Smooth muscle cell (in vitro differentiated cells): Measurements from ENCODE around the gene NEUROD4. TPM values are rescaled to one million over a fixed set of nuclear protein-coding genes. Genes with fewer than 3 reads are reported as not detected.

Experiments
- DNase-seq: peaks from one replicate; lab custom pipeline; 2025; ENCODE audit not compliant: unreplicated experiment; lab: John Stamatoyannopoulos, UW
- H2AFZ ChIP-seq: fragments of 200-600 bp; sonication (generic); 2 replicates; pipeline ENCODE4 v1.6.0; 2016; ENCODE audit warnings: antibody characterized with exemption, low read depth, mild to moderate bottlenecking
- H3F3A ChIP-seq: fragments of 200-600 bp; sonication (generic); 2 replicates; pipeline ENCODE4 v1.6.0; 2017; ENCODE audit warnings: antibody characterized with exemption, low read depth
- H3K27ac ChIP-seq: fragments of 200-600 bp; sonication (generic); 2 replicates; pipeline ENCODE4 v1.5.1; 2016; ENCODE audit warnings: low read depth, mild to moderate bottlenecking
- H3K27me3 ChIP-seq: fragments of 200-600 bp; sonication (generic); 2 replicates; pipeline ENCODE4 v1.6.1; 2016; ENCODE audit warnings: low read depth, mild to moderate bottlenecking
- H3K36me3 ChIP-seq: fragments of 200-600 bp; sonication (generic); 2 replicates; pipeline ENCODE4 v1.5.1; 2016; ENCODE audit warnings: low read depth
- H3K4me1 ChIP-seq: fragments of 200-600 bp; sonication (generic); 2 replicates; pipeline ENCODE4 v1.5.1; 2016; ENCODE audit warnings: low read depth
- H3K4me2 ChIP-seq: fragments of 200-600 bp; sonication (generic); 2 replicates; pipeline ENCODE4 v1.6.0; 2016; ENCODE audit warnings: mild to moderate bottlenecking
- H3K4me3 ChIP-seq: fragments of 200-600 bp; sonication (generic); 2 replicates; pipeline ENCODE4 v1.5.1; 2016; ENCODE audit warnings: mild to moderate bottlenecking
- H3K79me2 ChIP-seq: fragments of 200-600 bp; sonication (generic); 2 replicates; pipeline ENCODE4 v1.6.0; 2016; ENCODE audit warnings: low read depth, mild to moderate bottlenecking
- H3K9ac ChIP-seq: fragments of 200-600 bp; sonication (generic); 2 replicates; pipeline ENCODE4 v1.6.0; 2016; ENCODE audit warnings: low read depth
- H3K9me3 ChIP-seq: fragments of 200-600 bp; sonication (generic); replicated peaks from 2 replicates; pipeline ENCODE4 v1.5.1; 2016; ENCODE audit warnings: low read depth
- H4K20me1 ChIP-seq: fragments of 200-600 bp; sonication (generic); 2 replicates; pipeline ENCODE4 v1.6.0; 2016; ENCODE audit warnings: low read depth
- WGBS: methylation state at CpG from one replicate; pipeline ENCODE4 v1.1.7; 2016; ENCODE audit warnings: low lambda C conversion rate; 5-methylcytosine and 5-hydroxymethylcytosine counted together
- polyA plus RNA-seq: library from polyadenylated mRNA; unstranded; fragments of >200 nt; fragmentation: Nextera tagmentation; extraction: Ambion mirVana; gene quantifications from 2 replicates; pipeline ENCODE4 v1.2.1, GENCODE V29; 2016
- total RNA-seq: library from RNA; depleted of rRNA; stranded (reverse); fragments of >200 nt; gene quantifications from 2 replicates; pipeline ENCODE4 v1.2.3, GENCODE V29; 2014
- TF ChIP-seq, protein P1 (sequence below): fragments of 200-600 bp; sonication (generic); IDR thresholded peaks from 2 replicates; pipeline ENCODE4 v1.5.1; 2017; ENCODE audit warnings: borderline replicate concordance, mild to moderate bottlenecking, antibody characterized with exemption; ENCODE audit not compliant: insufficient read depth, poor library complexity, severe bottlenecking

NEUROD4 gene
- total and polyA plus RNA-seq, 2 experiments from 2014 or later, result not detected

DNA sequence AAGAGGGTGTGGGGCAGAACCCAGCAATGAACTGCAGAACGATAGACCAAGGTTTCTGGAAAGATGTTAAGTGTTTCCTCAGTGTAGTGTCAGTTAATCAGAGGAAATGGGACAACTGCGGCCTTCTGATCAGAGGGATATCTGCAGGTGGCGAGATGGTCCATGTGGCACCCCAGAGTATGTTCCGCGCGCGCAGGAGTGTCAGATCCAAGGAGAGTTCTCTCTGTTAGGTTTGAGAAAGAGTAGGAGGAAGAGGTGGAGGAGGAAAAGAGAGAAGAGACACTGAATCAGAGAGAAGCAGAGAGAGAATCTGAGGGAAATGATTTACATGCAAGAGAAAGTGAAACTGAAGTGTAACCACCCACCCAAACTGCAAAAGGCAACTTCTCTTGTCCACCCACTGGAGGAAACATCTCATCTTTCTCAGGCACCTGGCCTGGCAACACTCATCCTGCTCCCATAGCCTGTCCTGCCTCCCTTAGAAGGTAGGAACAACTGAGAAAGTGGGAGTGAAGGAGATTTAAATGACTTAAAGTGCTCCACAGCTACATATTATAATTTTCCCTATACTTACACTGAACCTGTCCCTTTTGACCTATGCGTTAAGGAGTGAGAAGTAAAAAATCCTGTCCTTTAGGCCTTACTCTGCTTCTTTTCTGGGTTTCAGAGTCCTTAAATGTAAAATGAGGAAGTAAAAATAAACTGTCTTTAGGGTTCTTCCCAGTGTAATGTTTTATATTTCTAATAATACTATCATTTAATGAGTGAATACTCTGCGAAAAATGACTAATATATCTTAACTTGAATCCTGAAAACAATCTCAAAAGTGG, 28.4 kb upstream of the NEUROD4 start:
- H3K36me3 ChIP-seq, result no peaks in the 10 kb centered on the region
- H2AFZ ChIP-seq, result no peak overlapping the region
- no peaks in the 10 kb centered on the region for H3K4me1 ChIP-seq
- no peaks in the 10 kb centered on the region for H4K20me1 ChIP-seq
- TF ChIP-seq, protein P1, sequence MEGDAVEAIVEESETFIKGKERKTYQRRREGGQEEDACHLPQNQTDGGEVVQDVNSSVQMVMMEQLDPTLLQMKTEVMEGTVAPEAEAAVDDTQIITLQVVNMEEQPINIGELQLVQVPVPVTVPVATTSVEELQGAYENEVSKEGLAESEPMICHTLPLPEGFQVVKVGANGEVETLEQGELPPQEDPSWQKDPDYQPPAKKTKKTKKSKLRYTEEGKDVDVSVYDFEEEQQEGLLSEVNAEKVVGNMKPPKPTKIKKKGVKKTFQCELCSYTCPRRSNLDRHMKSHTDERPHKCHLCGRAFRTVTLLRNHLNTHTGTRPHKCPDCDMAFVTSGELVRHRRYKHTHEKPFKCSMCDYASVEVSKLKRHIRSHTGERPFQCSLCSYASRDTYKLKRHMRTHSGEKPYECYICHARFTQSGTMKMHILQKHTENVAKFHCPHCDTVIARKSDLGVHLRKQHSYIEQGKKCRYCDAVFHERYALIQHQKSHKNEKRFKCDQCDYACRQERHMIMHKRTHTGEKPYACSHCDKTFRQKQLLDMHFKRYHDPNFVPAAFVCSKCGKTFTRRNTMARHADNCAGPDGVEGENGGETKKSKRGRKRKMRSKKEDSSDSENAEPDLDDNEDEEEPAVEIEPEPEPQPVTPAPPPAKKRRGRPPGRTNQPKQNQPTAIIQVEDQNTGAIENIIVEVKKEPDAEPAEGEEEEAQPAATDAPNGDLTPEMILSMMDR, result no peak
- WGBS, result 95% methylated on average over 9 of the region's 9 CpGs
- no peak overlapping the region for H3K4me3 ChIP-seq
- no peak overlapping the region for H3K9ac ChIP-seq
- no peak overlapping the region for H3K4me2 ChIP-seq
- H3K27ac ChIP-seq, result no peak overlapping the region
- no peak for DNase-seq
- H3K79me2 ChIP-seq, result no peaks in the 10 kb centered on the region
- no peaks in the 10 kb centered on the region for H3K9me3 ChIP-seq
- H3F3A ChIP-seq, result no peaks in the 10 kb centered on the region
- peaks cover 4% of the 10 kb centered on the region for H3K27me3 ChIP-seq

DNA sequence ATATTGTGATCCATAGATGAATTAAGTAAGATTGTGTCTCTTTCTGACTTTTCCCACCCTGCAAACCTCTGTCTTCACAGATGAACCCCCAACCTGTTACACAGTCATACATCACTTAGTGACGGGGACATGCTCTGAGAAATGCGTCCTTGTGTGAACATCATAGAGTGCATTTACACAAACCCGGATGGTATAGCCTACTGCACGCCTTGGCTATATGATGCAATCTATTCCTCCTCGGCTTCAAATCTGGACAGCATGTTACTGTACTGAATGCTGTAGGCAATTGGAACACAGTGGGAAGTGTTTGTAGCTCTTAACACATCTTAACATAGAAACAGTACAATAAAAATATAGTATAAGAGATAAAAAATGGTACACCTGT, 27.8 kb upstream of the NEUROD4 start:
- H3K79me2 ChIP-seq, result no peaks in the 10 kb centered on the region
- no peaks in the 10 kb centered on the region for H3K9me3 ChIP-seq
- no peaks in the 10 kb centered on the region for H3K36me3 ChIP-seq
- H3K4me3 ChIP-seq, result no peak overlapping the region
- peaks cover 4% of the 10 kb centered on the region for H3K27me3 ChIP-seq
- no peaks in the 10 kb centered on the region for H3K4me1 ChIP-seq
- DNase-seq, result no peak
- no peaks in the 10 kb centered on the region for H3F3A ChIP-seq
- H3K4me2 ChIP-seq, result no peak overlapping the region
- 89% methylated on average over 5 of the region's 5 CpGs for WGBS
- H3K9ac ChIP-seq, result no peak overlapping the region
- TF ChIP-seq, protein P1, result no peak
- no peak overlapping the region for H2AFZ ChIP-seq
- no peaks in the 10 kb centered on the region for H4K20me1 ChIP-seq
- H3K27ac ChIP-seq, result no peak overlapping the region

DNA sequence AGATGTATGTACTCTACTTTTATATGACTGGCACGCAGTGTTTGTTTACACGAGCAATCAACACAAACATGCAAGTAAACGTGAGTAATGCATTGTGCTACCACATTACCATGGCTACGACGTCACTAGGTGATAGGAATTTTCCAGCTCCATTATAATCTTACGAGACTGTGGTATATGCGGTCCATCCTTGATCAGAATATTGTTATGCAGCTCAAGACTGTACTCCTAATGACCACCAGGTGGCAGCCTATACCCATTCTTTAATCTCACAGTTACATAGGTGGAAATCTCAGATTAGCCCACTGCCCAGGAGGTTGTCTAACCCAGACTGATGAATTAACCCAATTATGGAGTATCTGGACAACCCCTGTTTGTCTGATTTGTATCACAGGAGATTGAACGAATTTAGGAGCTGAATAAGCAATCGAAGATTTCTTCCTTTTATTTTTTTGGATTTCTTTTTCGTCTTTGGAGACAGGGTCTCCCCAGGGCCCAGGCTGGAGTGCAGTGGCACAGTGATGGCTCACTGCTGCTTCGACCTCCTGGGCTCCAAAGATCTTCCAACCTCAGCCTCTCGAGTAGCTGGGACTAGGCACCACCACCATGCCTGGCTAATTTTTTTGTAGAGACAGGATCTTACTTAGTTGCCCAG, 26.5 kb upstream of the NEUROD4 start:
- Histone ChIP-seq H4K20me1 (no peaks in the 10 kb centered on the region), H3K4me3 (no peak overlapping the region), H3K79me2 (no peaks in the 10 kb centered on the region), H2AFZ (no peak overlapping the region), H3K27me3 (peaks cover 4% of the 10 kb centered on the region), H3K27ac (no peak overlapping the region), H3K9ac (no peak overlapping the region), H3K9me3 (no peaks in the 10 kb centered on the region), H3K4me1 (peaks cover 2% of the 10 kb centered on the region), H3K36me3 (no peaks in the 10 kb centered on the region), H3F3A (no peaks in the 10 kb centered on the region), H3K4me2 (no peak overlapping the region)
- no peak for DNase-seq
- TF ChIP-seq, protein P1, result peak; percentile 83
- WGBS, result 32% methylated on average over 12 of the region's 12 CpGs
